PC-9 (cell line): Measurements from ENCODE around the gene CLDND2. TPM values are rescaled to one million over a fixed set of nuclear protein-coding genes. Genes with fewer than 3 reads are reported as not detected.

ENCODE experiments used
- BruUV-seq: library from RNA; stranded (reverse); fragments of 400-500 nt; replicated peaks from 2 replicates; lab custom pipeline; 2021; lab: Mats Ljungman, UMichigan
- CTCF ChIA-PET: fragments of 300-600 bp; sonication (Branson Sonifier 250); formaldehyde crosslinking; loops from one replicate; lab custom pipeline; 2022; ENCODE audit warnings: antibody characterized with exemption; lab: Charles Lee
- POLR2A ChIA-PET: fragments of 300-600 bp; sonication (Branson Sonifier 250); formaldehyde crosslinking; loops from one replicate; lab custom pipeline; 2022; ENCODE audit warnings: antibody characterized with exemption; ENCODE audit not compliant: unreplicated experiment; lab: Charles Lee
- DNase-seq, 2 experiments: peaks; one replicate each; pipeline versions ENCODE4 v3.0.0 to v3.0.0-alpha.2; 2015 to 2022; ENCODE audit warnings: mixed read lengths in 1 of 2
- H2AFZ ChIP-seq: fragments of 200-600 bp; sonication (generic); 2 replicates; pipeline ENCODE4 v1.8.1; 2017; ENCODE audit warnings: antibody characterized with exemption
- H3F3A ChIP-seq: fragments of 200-600 bp; sonication (generic); 2 replicates; pipeline ENCODE4 v1.8.1; 2017; ENCODE audit warnings: antibody characterized with exemption, mild to moderate bottlenecking, low read depth; ENCODE audit not compliant: insufficient read depth
- H3K27ac ChIP-seq: fragments of 200-600 bp; sonication (generic); 2 replicates; pipeline ENCODE4 v1.6.1; 2016; ENCODE audit warnings: mixed run types
- H3K27me3 ChIP-seq: fragments of 200-600 bp; sonication (generic); 2 replicates; pipeline ENCODE4 v1.6.1; 2016; ENCODE audit warnings: low read depth, mixed run types; ENCODE audit not compliant: insufficient read depth
- H3K36me3 ChIP-seq: fragments of 200-600 bp; sonication (generic); 2 replicates; pipeline ENCODE4 v1.6.1; 2016; ENCODE audit warnings: low read depth, mixed run types
- H3K4me1 ChIP-seq: fragments of 200-600 bp; sonication (generic); replicated peaks from 2 replicates; pipeline ENCODE4 v1.6.1; 2016; ENCODE audit warnings: mixed run types; ENCODE audit not compliant: insufficient read depth
- H3K4me2 ChIP-seq: fragments of 200-600 bp; sonication (generic); 2 replicates; pipeline ENCODE4 v1.6.1; 2017; ENCODE audit warnings: mixed run types
- H3K4me3 ChIP-seq: fragments of 200-600 bp; sonication (generic); 2 replicates; pipeline ENCODE4 v1.6.1; 2016; ENCODE audit warnings: mixed run types
- H3K79me2 ChIP-seq: fragments of 200-600 bp; sonication (generic); 2 replicates; pipeline ENCODE4 v1.6.1; 2017; ENCODE audit warnings: low read depth, mixed run types
- H3K9me2 ChIP-seq: fragments of 200-600 bp; sonication (generic); 2 replicates; pipeline ENCODE4 v1.8.1; 2017; ENCODE audit warnings: mild to moderate bottlenecking; ENCODE audit not compliant: insufficient read depth
- H3K9me3 ChIP-seq: fragments of 200-600 bp; sonication (generic); 2 replicates; pipeline ENCODE4 v1.8.1; 2016; ENCODE audit warnings: low read depth; ENCODE audit not compliant: insufficient read depth
- H4K20me1 ChIP-seq: fragments of 200-600 bp; sonication (generic); 2 replicates; pipeline ENCODE4 v1.8.1; 2017; ENCODE audit not compliant: insufficient read depth
- CTCF ChIP-seq: fragments of 200-600 bp; sonication (generic); conservative IDR thresholded peaks from 2 replicates; pipeline ENCODE4 v1.6.1; 2017; ENCODE audit warnings: mixed run types, antibody characterized with exemption, mild to moderate bottlenecking, moderate library complexity
- EZH2 ChIP-seq: fragments of 200-600 bp; sonication (generic); IDR thresholded peaks from 2 replicates; pipeline ENCODE4 v1.8.0; 2017; ENCODE audit warnings: antibody characterized with exemption, low read depth
- intact Hi-C: fragments of 100-400 bp; cut with micrococcal nuclease; formaldehyde crosslinking; loops from one replicate; pipeline ENCODE4 v1.10.0; 2022; ENCODE audit not compliant: unreplicated experiment
- total RNA-seq: library from RNA; stranded (reverse); gene quantifications from 2 replicates; pipeline ENCODE4 v1.2.3, GENCODE V29; 2021

CLDND2 gene
- total RNA-seq, 1 experiment from 2014 or later, result 4.5 TPM

- Histone ChIP-seq H3K9me3 (no peaks in the 10 kb centered on the region), H3K4me1 (no peaks in the 10 kb centered on the region), H3K4me3 (no peak overlapping the region), H3K4me2 (no peak overlapping the region), H3K79me2 (no peaks in the 10 kb centered on the region), H3K36me3 (no peaks in the 10 kb centered on the region), H4K20me1 (no peaks in the 10 kb centered on the region), H3K9me2 (no peaks in the 10 kb centered on the region), H2AFZ (no peak overlapping the region), H3K27ac (no peak overlapping the region), H3K27me3 (peaks cover 90% of the 10 kb centered on the region), H3F3A (no peaks in the 10 kb centered on the region)
- DNase-seq, result no peak
- intact Hi-C loops, result no loop called here
- BruUV-seq, result no TSS peak
- ChIA-PET POLR2A (no interaction called here), CTCF (no interaction called here)
- TF ChIP-seq EZH2 (no peak), CTCF (no peak)
Observed at GRCh38 chr19:51319649-51320279, 49.0 kb downstream of the CLDND2 start.

- CTCF ChIA-PET, result no interaction called here
- BruUV-seq, result no TSS peak
Observed at GRCh38 chr19:51318687-51319648, 49.8 kb downstream of the CLDND2 start.

GRCh38 chr19:51317968-51318367 lies 50.8 kb downstream of the CLDND2 start:
- BruUV-seq, result no TSS peak
- no peak overlapping the region for H3K4me2 ChIP-seq
- TF ChIP-seq CTCF, result no peak
- TF ChIP-seq EZH2, result no peak
- H3K79me2 ChIP-seq, result no peaks in the 10 kb centered on the region
- H3K27me3 ChIP-seq, result peaks cover 87% of the 10 kb centered on the region
- H3F3A ChIP-seq, result no peaks in the 10 kb centered on the region
- no peaks in the 10 kb centered on the region for H3K4me1 ChIP-seq
- DNase-seq, result no peak
- intact Hi-C loops, result no loop called here
- H3K36me3 ChIP-seq, result no peaks in the 10 kb centered on the region
- H3K4me3 ChIP-seq, result no peak overlapping the region
- POLR2A ChIA-PET, result no interaction called here
- CTCF ChIA-PET, result no interaction called here
- H3K9me2 ChIP-seq, result no peaks in the 10 kb centered on the region
- no peaks in the 10 kb centered on the region for H3K9me3 ChIP-seq
- no peaks in the 10 kb centered on the region for H4K20me1 ChIP-seq
- H2AFZ ChIP-seq, result no peak overlapping the region
- no peak overlapping the region for H3K27ac ChIP-seq

More at GRCh38 chr19:51318687-51319648, 49.8 kb downstream of the CLDND2 start:
- Histone ChIP-seq H3K79me2 (no peaks in the 10 kb centered on the region), H3K4me2 (no peak overlapping the region), H3K36me3 (no peaks in the 10 kb centered on the region), H2AFZ (no peak overlapping the region), H3K9me3 (no peaks in the 10 kb centered on the region), H3F3A (no peaks in the 10 kb centered on the region), H3K4me1 (no peaks in the 10 kb centered on the region), H3K4me3 (no peak overlapping the region), H3K9me2 (no peaks in the 10 kb centered on the region), H3K27ac (no peak overlapping the region), H4K20me1 (no peaks in the 10 kb centered on the region), H3K27me3 (peaks cover 89% of the 10 kb centered on the region)
- no peak for DNase-seq
- POLR2A ChIA-PET, result no interaction called here
- intact Hi-C loops, result no loop called here
- TF ChIP-seq EZH2 (no peak), CTCF (no peak)
